ENCODE measurements around the gene LPP.

The LPP gene

GRCh38 chr3:188534633-188535032 is 380.7 kb downstream of the LPP start:
- no peak overlapping the region for H3K27ac ChIP-seq
- TF ChIP-seq, protein P1, sequence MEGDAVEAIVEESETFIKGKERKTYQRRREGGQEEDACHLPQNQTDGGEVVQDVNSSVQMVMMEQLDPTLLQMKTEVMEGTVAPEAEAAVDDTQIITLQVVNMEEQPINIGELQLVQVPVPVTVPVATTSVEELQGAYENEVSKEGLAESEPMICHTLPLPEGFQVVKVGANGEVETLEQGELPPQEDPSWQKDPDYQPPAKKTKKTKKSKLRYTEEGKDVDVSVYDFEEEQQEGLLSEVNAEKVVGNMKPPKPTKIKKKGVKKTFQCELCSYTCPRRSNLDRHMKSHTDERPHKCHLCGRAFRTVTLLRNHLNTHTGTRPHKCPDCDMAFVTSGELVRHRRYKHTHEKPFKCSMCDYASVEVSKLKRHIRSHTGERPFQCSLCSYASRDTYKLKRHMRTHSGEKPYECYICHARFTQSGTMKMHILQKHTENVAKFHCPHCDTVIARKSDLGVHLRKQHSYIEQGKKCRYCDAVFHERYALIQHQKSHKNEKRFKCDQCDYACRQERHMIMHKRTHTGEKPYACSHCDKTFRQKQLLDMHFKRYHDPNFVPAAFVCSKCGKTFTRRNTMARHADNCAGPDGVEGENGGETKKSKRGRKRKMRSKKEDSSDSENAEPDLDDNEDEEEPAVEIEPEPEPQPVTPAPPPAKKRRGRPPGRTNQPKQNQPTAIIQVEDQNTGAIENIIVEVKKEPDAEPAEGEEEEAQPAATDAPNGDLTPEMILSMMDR (conservative IDR thresholded peaks at IDR 0.05; ENCODE audit: low read depth) = no peak
- ChIA-PET POLR2A (ENCODE audit: low non-redundant PET) (no interaction called here), CTCF (no interaction called here)
- no peak for DNase-seq (ENCODE audit: low spot score)

- no peak overlapping the region for H3K27ac ChIP-seq
- CTCF ChIA-PET = no interaction called here
- DNase-seq (ENCODE audit: low spot score) = no peak
- POLR2A ChIA-PET (ENCODE audit: low non-redundant PET) = no interaction called here
- TF ChIP-seq, protein P1 (conservative IDR thresholded peaks at IDR 0.05; ENCODE audit: low read depth) = no peak
These were observed 383.6 kb downstream of the LPP start for GRCh38 chr3:188537606-188538005.

DNA sequence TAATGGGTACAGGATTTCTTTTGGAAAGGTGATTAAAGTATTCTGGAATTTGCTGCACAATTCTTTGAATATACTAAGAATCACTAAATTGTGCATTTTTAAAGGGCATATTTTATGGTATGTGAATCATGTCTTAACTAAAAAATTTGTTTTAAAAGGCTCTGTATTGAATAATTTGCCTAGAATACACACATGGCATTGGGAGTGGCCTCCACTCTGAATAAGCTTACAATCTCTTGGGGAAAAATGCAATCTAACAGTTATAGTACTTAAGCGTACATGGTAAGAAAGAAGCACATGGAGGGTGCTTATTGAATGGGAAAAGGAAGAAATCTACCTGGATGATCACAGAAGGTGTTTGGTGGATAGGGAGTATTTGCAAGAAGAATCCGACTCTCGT is 385.1 kb downstream of the LPP start:
- ChIA-PET CTCF (no interaction called here), POLR2A (ENCODE audit: low non-redundant PET) (no interaction called here)
- TF ChIP-seq, protein P1 (conservative IDR thresholded peaks at IDR 0.05; ENCODE audit: low read depth) = no peak
- DNase-seq (ENCODE audit: low spot score) = no peak
- H3K27ac ChIP-seq = no peak overlapping the region

GRCh38 chr3:188539631-188540194 is 385.8 kb downstream of the LPP start:
- TF ChIP-seq, protein P1 (conservative IDR thresholded peaks at IDR 0.05; ENCODE audit: low read depth) = no peak
- CTCF ChIA-PET = interaction anchor here (0.6 kb wide), 1 partner anchor 102 kb away, joined by 3 read pairs; no protein-coding TSS in a partner anchor
- DNase-seq (ENCODE audit: low spot score) = no peak
- POLR2A ChIA-PET (ENCODE audit: low non-redundant PET) = no interaction called here
- no peak overlapping the region for H3K27ac ChIP-seq

GRCh38 chr3:188542196-188542595 is 388.2 kb downstream of the LPP start:
- ChIA-PET POLR2A (ENCODE audit: low non-redundant PET) (no interaction called here), CTCF (no interaction called here)
- DNase-seq (ENCODE audit: low spot score) = no peak
- no peak overlapping the region for H3K27ac ChIP-seq
- TF ChIP-seq, protein P1 (conservative IDR thresholded peaks at IDR 0.05; ENCODE audit: low read depth) = no peak

DNA sequence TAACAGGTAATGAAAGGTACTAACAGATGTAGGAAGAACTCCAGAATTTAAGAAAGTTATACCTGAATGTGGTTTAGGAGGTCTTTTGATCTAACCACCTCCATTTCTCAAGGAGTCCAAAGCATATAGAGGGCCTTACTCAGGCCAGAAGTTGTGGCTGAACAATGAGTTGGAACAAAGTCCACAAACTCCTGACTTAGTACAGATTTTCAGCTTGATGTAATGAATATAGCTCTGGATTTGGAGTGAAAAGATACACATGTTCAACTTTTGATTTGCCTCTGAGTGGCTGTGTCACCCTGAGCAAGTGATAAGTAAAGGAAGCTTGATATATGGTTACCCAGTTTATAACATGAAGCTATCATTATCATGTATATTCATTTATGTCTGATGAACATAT is 390.1 kb downstream of the LPP start:
- ChIA-PET CTCF (interaction anchor here (0.6 kb wide), 1 partner anchor 411 kb away, joined by 3 read pairs; no protein-coding TSS in a partner anchor), POLR2A (ENCODE audit: low non-redundant PET) (no interaction called here)
- DNase-seq (ENCODE audit: low spot score) = no peak
- H3K27ac ChIP-seq = no peak overlapping the region
- TF ChIP-seq, protein P1 (conservative IDR thresholded peaks at IDR 0.05; ENCODE audit: low read depth) = no peak
